Measurements from ENCODE around the gene RAE1. TPM values are rescaled to one million over a fixed set of nuclear protein-coding genes. Genes with fewer than 3 reads are reported as not detected.

Gene RAE1
- total RNA-seq, 2 donors from 2014 or later = 40.5 to 40.6 TPM

GRCh38 chr20:57380081-57380750 lies 29.2 kb downstream of the RAE1 start:
- Mint-ChIP-seq H3K27me3 (no peaks in the 10 kb centered on the region), H3K27ac (no peak overlapping the region), H3K36me3 (ENCODE audit: low read depth) (peaks cover 10% of the 10 kb centered on the region), H3K4me3 (no peak overlapping the region), H3K4me1 (peaks cover 11% of the 10 kb centered on the region)
- no peaks in the 10 kb centered on the region for H3K9me3 ChIP-seq (ENCODE audit: control insufficient read depth, low read length, poor library complexity, severe bottlenecking)
- DNase-seq = no peak
- ATAC-seq = no peak

- ATAC-seq = peak; percentile 85
- Mint-ChIP-seq H3K36me3 (ENCODE audit: low read depth) (peaks cover 4% of the 10 kb centered on the region), H3K4me3 (no peak overlapping the region), H3K4me1 (peaks cover 9% of the 10 kb centered on the region), H3K27me3 (no peaks in the 10 kb centered on the region), H3K27ac (peak overlapping the region; percentile 2)
- DNase-seq = peak; percentile 61 to 88 (median 68)
- no peaks in the 10 kb centered on the region for H3K9me3 ChIP-seq (ENCODE audit: control insufficient read depth, low read length, poor library complexity, severe bottlenecking)
These were observed 30.8 kb downstream of the RAE1 start for GRCh38 chr20:57381596-57382503.

- peaks cover 2% of the 10 kb centered on the region for H3K36me3 Mint-ChIP-seq (ENCODE audit: low read depth)
These were observed 31.5 kb downstream of the RAE1 start for GRCh38 chr20:57382516-57382915.

GRCh38 chr20:57383447-57384347 lies 32.6 kb downstream of the RAE1 start:
- Mint-ChIP-seq H3K27ac (peak overlapping the region; percentile 32), H3K27me3 (no peaks in the 10 kb centered on the region)

More at GRCh38 chr20:57382516-57382915, 31.5 kb downstream of the RAE1 start:
- peaks cover 6% of the 10 kb centered on the region for H3K4me1 Mint-ChIP-seq
- DNase-seq = no peak
- no peak overlapping the region for H3K4me3 Mint-ChIP-seq
- H3K27ac Mint-ChIP-seq = no peak overlapping the region
- no peak for ATAC-seq
- no peaks in the 10 kb centered on the region for H3K27me3 Mint-ChIP-seq
- H3K9me3 ChIP-seq (ENCODE audit: control insufficient read depth, low read length, poor library complexity, severe bottlenecking) = no peaks in the 10 kb centered on the region

GRCh38 chr20:57384486-57384885 lies 33.4 kb downstream of the RAE1 start:
- DNase-seq = no peak
- no peak for ATAC-seq
- Mint-ChIP-seq H3K4me1 (peaks cover 7% of the 10 kb centered on the region), H3K4me3 (no peak overlapping the region), H3K36me3 (ENCODE audit: low read depth) (peaks cover 2% of the 10 kb centered on the region), H3K27me3 (no peaks in the 10 kb centered on the region), H3K27ac (no peak overlapping the region)
- no peaks in the 10 kb centered on the region for H3K9me3 ChIP-seq (ENCODE audit: control insufficient read depth, low read length, poor library complexity, severe bottlenecking)

More at GRCh38 chr20:57383447-57384347, 32.6 kb downstream of the RAE1 start:
- no peak for ATAC-seq
- H3K9me3 ChIP-seq (ENCODE audit: control insufficient read depth, low read length, poor library complexity, severe bottlenecking) = no peaks in the 10 kb centered on the region
- peaks cover 2% of the 10 kb centered on the region for H3K36me3 Mint-ChIP-seq (ENCODE audit: low read depth)
- DNase-seq = no peak
- peaks cover 6% of the 10 kb centered on the region for H3K4me1 Mint-ChIP-seq
- no peak overlapping the region for H3K4me3 Mint-ChIP-seq

GRCh38 chr20:57384953-57385761 lies 34.1 kb downstream of the RAE1 start:
- no peak overlapping the region for H3K27ac Mint-ChIP-seq
- DNase-seq = no peak

GRCh38 chr20:57385940-57386339 lies 34.9 kb downstream of the RAE1 start:
- Mint-ChIP-seq H3K4me1 (peaks cover 14% of the 10 kb centered on the region), H3K27me3 (no peaks in the 10 kb centered on the region), H3K4me3 (peak overlapping the region; percentile 25), H3K36me3 (ENCODE audit: low read depth) (peaks cover 2% of the 10 kb centered on the region), H3K27ac (no peak overlapping the region)
- ATAC-seq = no peak
- no peaks in the 10 kb centered on the region for H3K9me3 ChIP-seq (ENCODE audit: control insufficient read depth, low read length, poor library complexity, severe bottlenecking)
- no peak for DNase-seq

More at GRCh38 chr20:57384953-57385761, 34.1 kb downstream of the RAE1 start:
- no peaks in the 10 kb centered on the region for H3K27me3 Mint-ChIP-seq
- peaks cover 10% of the 10 kb centered on the region for H3K4me1 Mint-ChIP-seq
- H3K9me3 ChIP-seq (ENCODE audit: control insufficient read depth, low read length, poor library complexity, severe bottlenecking) = no peaks in the 10 kb centered on the region
- H3K36me3 Mint-ChIP-seq (ENCODE audit: low read depth) = peaks cover 2% of the 10 kb centered on the region
- no peak for ATAC-seq
- H3K4me3 Mint-ChIP-seq = no peak overlapping the region

GRCh38 chr20:57386762-57387161 lies 35.7 kb downstream of the RAE1 start:
- Mint-ChIP-seq H3K36me3 (ENCODE audit: low read depth) (peaks cover 2% of the 10 kb centered on the region), H3K27me3 (no peaks in the 10 kb centered on the region), H3K27ac (no peak overlapping the region), H3K4me3 (no peak overlapping the region), H3K4me1 (peaks cover 14% of the 10 kb centered on the region)
- ATAC-seq (no peak), DNase-seq (peak in 1 of 3 donors; percentile 2)
- H3K9me3 ChIP-seq (ENCODE audit: control insufficient read depth, low read length, poor library complexity, severe bottlenecking) = no peaks in the 10 kb centered on the region

GRCh38 chr20:57387463-57387862 lies 36.4 kb downstream of the RAE1 start:
- no peaks in the 10 kb centered on the region for H3K9me3 ChIP-seq (ENCODE audit: control insufficient read depth, low read length, poor library complexity, severe bottlenecking)
- DNase-seq (peak in 1 of 3 donors; percentile 6), ATAC-seq (no peak)
- Mint-ChIP-seq H3K27me3 (no peaks in the 10 kb centered on the region), H3K36me3 (ENCODE audit: low read depth) (peaks cover 2% of the 10 kb centered on the region), H3K27ac (peak overlapping the region; percentile 94), H3K4me3 (no peak overlapping the region), H3K4me1 (peaks cover 11% of the 10 kb centered on the region)

- peaks cover 2% of the 10 kb centered on the region for H3K36me3 Mint-ChIP-seq (ENCODE audit: low read depth)
- peak in 1 of 3 donors; percentile 2 for DNase-seq
- H3K4me1 Mint-ChIP-seq = peaks cover 10% of the 10 kb centered on the region
- peak overlapping the region; percentile 76 for H3K4me3 Mint-ChIP-seq
- peak overlapping the region; percentile 94 for H3K27ac Mint-ChIP-seq
- H3K9me3 ChIP-seq (ENCODE audit: control insufficient read depth, low read length, poor library complexity, severe bottlenecking) = no peaks in the 10 kb centered on the region
- H3K27me3 Mint-ChIP-seq = no peaks in the 10 kb centered on the region
- no peak for ATAC-seq
These were observed 36.9 kb downstream of the RAE1 start for GRCh38 chr20:57387945-57388371.

GRCh38 chr20:57388953-57389694 lies 38.1 kb downstream of the RAE1 start:
- H3K4me3 Mint-ChIP-seq = peak overlapping the region; percentile 87

More at GRCh38 chr20:57388953-57389694, 38.1 kb downstream of the RAE1 start:
- H3K27me3 Mint-ChIP-seq = no peaks in the 10 kb centered on the region
- peak overlapping the region; percentile 94 for H3K27ac Mint-ChIP-seq
- peaks cover 4% of the 10 kb centered on the region for H3K36me3 Mint-ChIP-seq (ENCODE audit: low read depth)
- H3K9me3 ChIP-seq (ENCODE audit: control insufficient read depth, low read length, poor library complexity, severe bottlenecking) = no peaks in the 10 kb centered on the region
- H3K4me1 Mint-ChIP-seq = peaks cover 21% of the 10 kb centered on the region
- peak; percentile 47 to 56 (median 51) for DNase-seq
- peak; percentile 24 for ATAC-seq
